Neuronal stem cell (in vitro differentiated cells): ENCODE results near the gene GPATCH4.

Source experiments
- DNase-seq: peaks from one replicate; pipeline ENCODE4 v3.0.0-alpha.2; 2013; ENCODE audit warnings: low spot score
- H2AFZ ChIP-seq: one replicate; pipeline ENCODE4 v1.6.1; 2013; ENCODE audit warnings: mild to moderate bottlenecking, low read length, inconsistent platforms
- H2AK5ac ChIP-seq: 2 replicates; pipeline ENCODE4 v1.6.1; 2013; ENCODE audit warnings: low read depth, mild to moderate bottlenecking, inconsistent platforms, low read length, moderate library complexity, mixed read lengths
- H2BK120ac ChIP-seq: 2 replicates; pipeline ENCODE4 v1.6.1; 2013; ENCODE audit warnings: low read depth, mild to moderate bottlenecking, inconsistent platforms, low read length, moderate library complexity, mixed read lengths
- H2BK12ac ChIP-seq: one replicate; pipeline ENCODE4 v1.6.1; 2013; ENCODE audit warnings: low read length, inconsistent platforms
- H2BK15ac ChIP-seq: 2 replicates; pipeline ENCODE4 v1.6.1; 2013; ENCODE audit warnings: mild to moderate bottlenecking, low read length, inconsistent platforms, mixed read lengths
- H2BK5ac ChIP-seq: one replicate; pipeline ENCODE4 v1.6.1; 2013; ENCODE audit warnings: inconsistent platforms, mild to moderate bottlenecking, low read length, moderate library complexity
- H3K14ac ChIP-seq: one replicate; pipeline ENCODE4 v1.6.1; 2013; ENCODE audit warnings: low read length, inconsistent platforms
- H3K18ac ChIP-seq: 2 replicates; pipeline ENCODE4 v1.6.1; 2013; ENCODE audit warnings: low read length, inconsistent platforms
- H3K23ac ChIP-seq: 2 replicates; pipeline ENCODE4 v1.6.1; 2013; ENCODE audit warnings: low read depth, mild to moderate bottlenecking, mixed read lengths, low read length, inconsistent platforms; ENCODE audit not compliant: poor library complexity
- H3K27ac ChIP-seq: replicated peaks from 3 replicates; pipeline ENCODE4 v1.5.1; 2013; ENCODE audit warnings: low read length, inconsistent platforms
- H3K27me3 ChIP-seq, 3 experiments: 2 replicates each; pipeline ENCODE4 v1.6.1; 2013; ENCODE audit warnings: low read length in 3 of 3, mild to moderate bottlenecking in 2 of 3, inconsistent platforms in 1 of 3, low read depth in 1 of 3, mixed read lengths in 1 of 3, moderate library complexity in 1 of 3; ENCODE audit not compliant: control insufficient read depth in 3 of 3, insufficient read depth in 3 of 3
- H3K36me3 ChIP-seq, 2 donors: replicated peaks in 1 of 2; 2 replicates each; pipeline ENCODE4 v1.6.1; 2013; ENCODE audit warnings: low read length in 2 of 2; ENCODE audit not compliant: control insufficient read depth in 2 of 2, insufficient read depth in 2 of 2
- H3K4ac ChIP-seq: 2 replicates; pipeline ENCODE4 v1.6.1; 2013; ENCODE audit warnings: inconsistent platforms, mild to moderate bottlenecking, low read length, moderate library complexity
- H3K4me1 ChIP-seq, 2 donors: 1 replicate in 1 of 2; 2 replicates in 1 of 2; pipeline ENCODE4 v1.6.1; 2013; ENCODE audit warnings: low read length in 2 of 2, low read depth in 1 of 2; ENCODE audit not compliant: control insufficient read depth in 2 of 2, insufficient read depth in 1 of 2
- H3K4me2 ChIP-seq: one replicate; pipeline ENCODE4 v1.6.1; 2013; ENCODE audit warnings: mild to moderate bottlenecking, low read length, inconsistent platforms; ENCODE audit not compliant: insufficient read depth, poor library complexity, severe bottlenecking
- H3K4me3 ChIP-seq, 2 donors: 2 replicates each; pipeline ENCODE4 v1.5.1; 2013; ENCODE audit warnings: low read length in 2 of 2, mild to moderate bottlenecking in 2 of 2, inconsistent platforms in 1 of 2, moderate library complexity in 1 of 2
- H3K79me1 ChIP-seq: one replicate; pipeline ENCODE4 v1.6.1; 2013; ENCODE audit warnings: low read depth, mild to moderate bottlenecking, inconsistent platforms, low read length, moderate library complexity
- H3K9ac ChIP-seq: one replicate; pipeline ENCODE4 v1.6.1; 2013; ENCODE audit warnings: mild to moderate bottlenecking, low read depth, low read length, inconsistent platforms; ENCODE audit not compliant: poor library complexity
- H3K9me3 ChIP-seq, 2 donors: replicated peaks in 1 of 2; 2 replicates each; pipeline versions ENCODE3 to v1.6.1; 2013; ENCODE audit warnings: low read length in 2 of 2, mild to moderate bottlenecking in 2 of 2, inconsistent platforms in 1 of 2, low read depth in 1 of 2, mixed read lengths in 1 of 2, moderate library complexity in 1 of 2; ENCODE audit not compliant: control insufficient read depth in 2 of 2, insufficient read depth in 1 of 2
- H4K8ac ChIP-seq: one replicate; pipeline ENCODE4 v1.6.1; 2013; ENCODE audit warnings: low read depth, mild to moderate bottlenecking, inconsistent platforms, low read length, moderate library complexity
- H4K91ac ChIP-seq: one replicate; pipeline ENCODE4 v1.6.1; 2013; ENCODE audit warnings: low read length, low read depth, mild to moderate bottlenecking, inconsistent platforms; ENCODE audit not compliant: poor library complexity
- WGBS, 2 donors: extraction: QIAGEN DNeasy Blood & Tissue Kit; methylation state at CpG; one replicate each; pipeline ENCODE4 v1.1.7; 2013; ENCODE audit warnings: missing lambda C conversion rate in 2 of 2, mixed read lengths in 1 of 2; ENCODE audit not compliant: insufficient read length in 2 of 2, insufficient replicate concordance in 1 of 2; ENCODE audit errors: extremely low coverage in 2 of 2; 5-methylcytosine and 5-hydroxymethylcytosine counted together

Gene GPATCH4

DNA sequence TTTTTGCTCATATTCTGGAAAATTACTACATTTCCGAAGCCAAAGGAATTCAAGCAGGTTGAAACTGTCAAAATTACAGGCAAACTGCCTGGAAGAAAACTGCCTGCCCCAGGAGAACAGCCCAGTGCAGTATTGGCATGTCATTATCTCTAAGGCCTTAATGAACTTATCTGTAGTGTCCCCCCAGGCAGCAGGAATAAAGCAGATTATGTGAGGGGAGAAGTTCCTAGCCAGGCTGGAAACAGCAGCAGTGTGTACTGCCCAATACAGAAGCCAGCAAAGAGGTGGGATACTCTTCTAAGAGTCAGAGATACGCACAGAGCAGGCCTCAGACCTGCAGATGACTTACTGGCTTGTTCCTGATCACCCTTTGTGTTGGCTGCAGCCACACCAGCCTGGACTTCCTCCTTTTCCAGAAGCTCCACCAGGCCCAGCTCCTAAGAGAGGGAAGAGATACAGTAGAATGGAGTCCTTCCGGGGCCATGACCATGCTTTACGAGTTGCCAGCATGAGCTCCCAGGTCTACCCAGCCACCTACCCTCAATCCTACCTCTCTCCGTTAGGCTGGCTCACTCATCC is 40.6 kb downstream of the GPATCH4 start:
- Histone ChIP-seq H3K18ac (no peak overlapping the region), H2BK12ac (no peak overlapping the region), H2AFZ (no peak overlapping the region), H2BK15ac (no peak overlapping the region), H3K4ac (no peak overlapping the region), H4K91ac (no peak overlapping the region), H2BK120ac (no peak overlapping the region), H3K27ac (no peak overlapping the region), H3K4me2 (no peak overlapping the region), H2BK5ac (no peak overlapping the region), H4K8ac (no peak overlapping the region), H3K9me3 (peaks cover 0 to 2% of the 10 kb centered on the region in 2 donors), H3K4me1 (no peaks in the 10 kb centered on the region), H2AK5ac (no peak overlapping the region), H3K36me3 (peaks cover 42 to 77% of the 10 kb centered on the region in 2 donors), H3K4me3 (no peak overlapping the region), H3K14ac (no peak overlapping the region), H3K27me3 (no peaks in the 10 kb centered on the region), H3K23ac (no peak overlapping the region), H3K79me1 (peaks cover 2% of the 10 kb centered on the region), H3K9ac (no peak overlapping the region)
- WGBS, 2 donors = no CpG with 5 or more reads among the region's 5 CpGs
- no peak for DNase-seq

DNA sequence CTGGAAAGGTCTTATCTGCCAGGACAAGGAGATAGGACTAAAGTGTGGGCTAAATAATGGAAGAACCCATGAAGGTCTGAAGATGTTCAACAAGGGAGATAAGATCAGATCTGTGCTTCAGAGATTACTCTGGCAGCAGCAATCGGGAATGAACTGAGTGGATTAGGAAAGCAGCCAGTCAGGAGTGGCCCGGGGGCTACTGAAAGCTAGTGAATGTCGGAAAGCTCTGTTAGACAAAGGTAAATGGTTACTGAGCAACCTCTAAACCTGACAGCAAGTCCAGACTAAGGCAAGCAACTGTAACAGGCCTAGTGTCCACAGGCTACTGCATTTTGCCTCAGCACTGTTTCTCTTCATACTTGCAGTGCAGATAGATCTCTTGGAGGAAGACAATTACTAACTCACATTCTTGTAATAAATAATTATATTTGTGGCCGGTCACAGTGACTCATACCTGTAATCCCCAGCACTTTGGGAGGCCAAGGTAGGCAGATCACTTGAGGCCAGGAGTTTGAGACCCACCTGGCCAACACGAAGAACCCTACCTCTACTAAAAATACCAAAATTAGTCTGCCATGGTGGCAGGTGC is 41.4 kb downstream of the GPATCH4 start:
- no peak overlapping the region for H2BK5ac ChIP-seq
- H3K4me3 ChIP-seq = no peak overlapping the region
- no peak overlapping the region for H3K4me2 ChIP-seq
- no peak for DNase-seq
- H3K79me1 ChIP-seq = peaks cover 2% of the 10 kb centered on the region
- H3K27ac ChIP-seq = no peak overlapping the region
- H3K27me3 ChIP-seq = no peaks in the 10 kb centered on the region
- peaks cover 41 to 77% of the 10 kb centered on the region in 2 donors for H3K36me3 ChIP-seq
- H2AFZ ChIP-seq = no peak overlapping the region
- H3K14ac ChIP-seq = no peak overlapping the region
- no peak overlapping the region for H2BK120ac ChIP-seq
- no peak overlapping the region for H2BK15ac ChIP-seq
- H3K4ac ChIP-seq = no peak overlapping the region
- H2BK12ac ChIP-seq = no peak overlapping the region
- H4K8ac ChIP-seq = no peak overlapping the region
- peaks cover 0 to 2% of the 10 kb centered on the region in 2 donors for H3K9me3 ChIP-seq
- H3K9ac ChIP-seq = no peak overlapping the region
- WGBS, 2 donors = no CpG with 5 or more reads among the region's 5 CpGs
- no peaks in the 10 kb centered on the region for H3K4me1 ChIP-seq
- no peak overlapping the region for H3K18ac ChIP-seq
- no peak overlapping the region for H3K23ac ChIP-seq
- H2AK5ac ChIP-seq = no peak overlapping the region
- no peak overlapping the region for H4K91ac ChIP-seq

GRCh38 chr1:156559086-156559796 is 42.0 kb downstream of the GPATCH4 start:
- Histone ChIP-seq H3K14ac (no peak overlapping the region), H3K4me1 (no peaks in the 10 kb centered on the region), H3K9me3 (peaks cover 0 to 2% of the 10 kb centered on the region in 2 donors), H3K4ac (no peak overlapping the region), H2BK120ac (no peak overlapping the region), H2AFZ (no peak overlapping the region), H2BK12ac (no peak overlapping the region), H3K4me3 (no peak overlapping the region), H3K79me1 (peaks cover 2% of the 10 kb centered on the region), H3K27me3 (no peaks in the 10 kb centered on the region), H2BK5ac (no peak overlapping the region), H3K4me2 (no peak overlapping the region), H3K18ac (no peak overlapping the region), H3K9ac (no peak overlapping the region), H2AK5ac (no peak overlapping the region), H3K27ac (no peak overlapping the region), H2BK15ac (no peak overlapping the region), H3K23ac (no peak overlapping the region), H3K36me3 (peaks cover 42 to 77% of the 10 kb centered on the region in 2 donors), H4K91ac (no peak overlapping the region), H4K8ac (no peak overlapping the region)
- DNase-seq = no peak
- no CpG with 5 or more reads among the region's 8 CpGs for WGBS, 2 donors

DNA sequence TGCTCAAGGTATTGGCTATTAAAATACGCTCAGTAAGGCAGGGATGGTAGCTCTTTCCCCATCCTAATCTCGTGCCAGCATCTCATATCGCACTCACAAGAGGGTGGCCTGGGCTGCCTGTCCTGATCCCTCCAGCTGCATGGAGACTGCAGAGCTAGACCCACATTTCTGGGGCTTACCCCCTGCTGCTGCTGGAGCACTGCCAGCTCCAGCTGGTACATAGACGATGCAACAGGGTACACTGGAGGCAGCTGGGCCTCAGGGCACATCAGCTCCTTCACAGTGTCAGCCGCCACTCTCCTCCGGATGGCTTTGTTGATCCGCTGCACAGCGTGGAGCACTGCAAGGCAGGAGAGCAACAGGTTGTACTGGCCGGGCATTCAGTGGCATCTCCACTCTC is 44.9 kb downstream of the GPATCH4 start:
- Histone ChIP-seq H3K27ac (no peak overlapping the region), H3K79me1 (peaks cover 2% of the 10 kb centered on the region), H3K14ac (no peak overlapping the region), H4K8ac (no peak overlapping the region), H3K4me3 (no peak overlapping the region), H4K91ac (no peak overlapping the region), H3K18ac (no peak overlapping the region), H3K4me1 (no peaks in the 10 kb centered on the region), H2BK120ac (no peak overlapping the region), H3K23ac (no peak overlapping the region), H3K36me3 (peaks cover 41 to 76% of the 10 kb centered on the region in 2 donors), H3K9ac (no peak overlapping the region), H3K27me3 (no peaks in the 10 kb centered on the region), H2BK12ac (no peak overlapping the region), H2AK5ac (no peak overlapping the region), H3K4me2 (no peak overlapping the region), H3K4ac (no peak overlapping the region), H2BK15ac (no peak overlapping the region), H2AFZ (no peak overlapping the region), H2BK5ac (no peak overlapping the region), H3K9me3 (peaks cover 0 to 2% of the 10 kb centered on the region in 2 donors)
- no peak for DNase-seq
- no CpG with 5 or more reads among the region's 9 CpGs for WGBS, 2 donors
